Neural progenitor cell (in vitro differentiated cells): Measurements from ENCODE around the gene NKAIN4. TPM values are rescaled to one million over a fixed set of nuclear protein-coding genes. Genes with fewer than 3 reads are reported as not detected.

Experiments used
- DNase-seq: peaks from one replicate; pipeline ENCODE4 v3.0.0-alpha.2; 2016; ENCODE audit warnings: low spot score
- H2AFZ ChIP-seq: fragments of 200-600 bp; sonication (generic); replicated peaks from 2 replicates; pipeline ENCODE4 v1.6.1; 2016; ENCODE audit warnings: antibody characterized with exemption
- H3F3A ChIP-seq: fragments of 200-600 bp; sonication (generic); 2 replicates; pipeline ENCODE4 v1.6.1; 2016; ENCODE audit warnings: antibody characterized with exemption, low read depth
- H3K27ac ChIP-seq: fragments of 200-600 bp; sonication (generic); 2 replicates; pipeline ENCODE4 v1.5.1; 2016; ENCODE audit warnings: mild to moderate bottlenecking
- H3K27me3 ChIP-seq: fragments of 200-600 bp; sonication (generic); 2 replicates; pipeline ENCODE4 v1.6.1; 2016; ENCODE audit warnings: mild to moderate bottlenecking, moderate library complexity
- H3K36me3 ChIP-seq: fragments of 200-600 bp; sonication (generic); 2 replicates; pipeline ENCODE4 v1.5.1; 2016
- H3K4me1 ChIP-seq: fragments of 200-600 bp; sonication (generic); 2 replicates; pipeline ENCODE4 v1.6.1; 2016; ENCODE audit warnings: mixed run types
- H3K4me2 ChIP-seq: fragments of 200-600 bp; sonication (generic); 2 replicates; pipeline ENCODE4 v1.6.1; 2016
- H3K4me3 ChIP-seq: fragments of 200-600 bp; sonication (generic); 2 replicates; pipeline ENCODE4 v1.5.1; 2016
- H3K79me2 ChIP-seq: fragments of 200-600 bp; sonication (generic); 2 replicates; pipeline ENCODE4 v1.6.1; 2016; ENCODE audit warnings: low read depth
- H3K9ac ChIP-seq: fragments of 200-600 bp; sonication (generic); 2 replicates; pipeline ENCODE4 v1.6.1; 2016
- H3K9me3 ChIP-seq: fragments of 200-600 bp; sonication (generic); 2 replicates; pipeline ENCODE4 v1.5.1; 2016; ENCODE audit warnings: low read depth
- H4K20me1 ChIP-seq: fragments of 200-600 bp; sonication (generic); 2 replicates; pipeline ENCODE4 v1.6.1; 2016; ENCODE audit warnings: low read depth
- H3K27ac Mint-ChIP-seq: 3 replicates; pipeline ENCODE4 v1.8.0; 2021; ENCODE audit warnings: mixed read lengths
- H3K27me3 Mint-ChIP-seq: 2 replicates; pipeline ENCODE4 v1.8.0; 2022; ENCODE audit warnings: low read depth, mild to moderate bottlenecking, inconsistent platforms, moderate library complexity, mixed read lengths; ENCODE audit not compliant: insufficient read depth
- H3K36me3 Mint-ChIP-seq: 3 replicates; pipeline ENCODE4 v1.8.0; 2021; ENCODE audit warnings: mixed read lengths
- H3K4me1 Mint-ChIP-seq: 3 replicates; pipeline ENCODE4 v1.8.0; 2021; ENCODE audit warnings: mixed read lengths
- H3K4me3 Mint-ChIP-seq: 3 replicates; pipeline ENCODE4 v1.8.0; 2021; ENCODE audit warnings: mild to moderate bottlenecking, moderate library complexity, mixed read lengths
- H3K9me3 Mint-ChIP-seq: 3 replicates; pipeline ENCODE4 v1.8.0; 2020; ENCODE audit warnings: mixed read lengths
- CTCF ChIP-seq: fragments of 200-600 bp; sonication (generic); IDR thresholded peaks from 2 replicates; pipeline ENCODE4 v1.5.1; 2017; ENCODE audit warnings: antibody characterized with exemption, mild to moderate bottlenecking
- EZH2 ChIP-seq: fragments of 200-600 bp; sonication (generic); IDR thresholded peaks from 2 replicates; pipeline ENCODE4 v1.6.1; 2017; ENCODE audit warnings: antibody characterized with exemption, mild to moderate bottlenecking, moderate library complexity
- EZH2phosphoT487 ChIP-seq: fragments of 200-600 bp; sonication (generic); IDR thresholded peaks from 2 replicates; pipeline ENCODE4 v1.6.1; 2017; ENCODE audit warnings: antibody characterized with exemption
- total RNA-seq: library from RNA; depleted of rRNA; stranded (reverse); fragments of >200 nt; gene quantifications from 2 replicates; pipeline ENCODE4 v1.2.3, GENCODE V29; 2015; ENCODE audit warnings: low replicate concordance

Gene NKAIN4
- total RNA-seq, 1 donor from 2014 or later: 9.7 TPM

GRCh38 chr20:63273635-63274380, 19.5 kb upstream of the NKAIN4 start:
- no peak for TF ChIP-seq EZH2
- H3K36me3 ChIP-seq: no peaks in the 10 kb centered on the region
- peaks cover 36% of the 10 kb centered on the region for H4K20me1 ChIP-seq
- no peaks in the 10 kb centered on the region for H3K9me3 ChIP-seq
- H3K36me3 Mint-ChIP-seq: peaks cover 7% of the 10 kb centered on the region
- peak overlapping the region; percentile 94 for H3K9ac ChIP-seq
- peak; percentile 28 for DNase-seq
- H3K4me1 Mint-ChIP-seq: peaks cover 25% of the 10 kb centered on the region
- H3K4me3 Mint-ChIP-seq: peak overlapping the region; percentile 95
- H3K27ac ChIP-seq: no peak overlapping the region
- H3F3A ChIP-seq: no peaks in the 10 kb centered on the region
- peaks cover 13% of the 10 kb centered on the region for H3K4me1 ChIP-seq
- H3K27me3 Mint-ChIP-seq: peaks cover 3% of the 10 kb centered on the region
- H3K9me3 Mint-ChIP-seq: peaks cover 2% of the 10 kb centered on the region
- no peaks in the 10 kb centered on the region for H3K27me3 ChIP-seq
- peaks cover 42% of the 10 kb centered on the region for H3K79me2 ChIP-seq
- peak overlapping the region; percentile 94 for H3K4me3 ChIP-seq
- peak overlapping the region; percentile 74 for H3K27ac Mint-ChIP-seq
- H2AFZ ChIP-seq: no peak overlapping the region
- peak overlapping the region; percentile 99 for H3K4me2 ChIP-seq

- H3K36me3 ChIP-seq: no peaks in the 10 kb centered on the region
- H3K27me3 Mint-ChIP-seq: peaks cover 5% of the 10 kb centered on the region
- peak overlapping the region; percentile 74 for H2AFZ ChIP-seq
- peak overlapping the region; percentile 94 for H3K4me3 ChIP-seq
- peak overlapping the region; percentile 94 for H3K9ac ChIP-seq
- peak overlapping the region; percentile 95 for H3K4me3 Mint-ChIP-seq
- peaks cover 2% of the 10 kb centered on the region for H3K9me3 Mint-ChIP-seq
- H3K4me1 Mint-ChIP-seq: peaks cover 31% of the 10 kb centered on the region
- peak overlapping the region; percentile 74 for H3K27ac Mint-ChIP-seq
- peak overlapping the region; percentile 99 for H3K4me2 ChIP-seq
- TF ChIP-seq EZH2phosphoT487 (no peak), EZH2 (no peak), CTCF (no peak)
- H3K36me3 Mint-ChIP-seq: peaks cover 7% of the 10 kb centered on the region
- H4K20me1 ChIP-seq: peaks cover 36% of the 10 kb centered on the region
- H3K27ac ChIP-seq: no peak overlapping the region
- no peaks in the 10 kb centered on the region for H3F3A ChIP-seq
- H3K27me3 ChIP-seq: no peaks in the 10 kb centered on the region
- no peak for DNase-seq
- peaks cover 42% of the 10 kb centered on the region for H3K79me2 ChIP-seq
- H3K4me1 ChIP-seq: peaks cover 13% of the 10 kb centered on the region
- no peaks in the 10 kb centered on the region for H3K9me3 ChIP-seq
These were observed 18.9 kb upstream of the NKAIN4 start for GRCh38 chr20:63273059-63273579.

GRCh38 chr20:63272105-63273058, 18.1 kb upstream of the NKAIN4 start, which contains the start of gene ARFGAP1:
TSS of gene ARFGAP1 (plus strand) at chr20:63272813. CDS start at chr20:63275581, 2,768 bp downstream.
- peaks cover 10% of the 10 kb centered on the region for H3K27me3 Mint-ChIP-seq
- TF ChIP-seq CTCF: no peak
- TF ChIP-seq EZH2: no peak
- TF ChIP-seq EZH2phosphoT487: no peak
- no peaks in the 10 kb centered on the region for H3K9me3 ChIP-seq
- peak within 1 kb of the TSS; percentile 94 for H3K4me3 ChIP-seq
- H3K9me3 Mint-ChIP-seq: peaks cover 2% of the 10 kb centered on the region
- peak within 1 kb of the TSS; percentile 94 for H3K9ac ChIP-seq
- peak within 1 kb of the TSS; percentile 74 for H2AFZ ChIP-seq
- H3K4me1 ChIP-seq: peaks cover 13% of the 10 kb centered on the region
- DNase-seq: peak; percentile 97
- H3K27me3 ChIP-seq: no peaks in the 10 kb centered on the region
- H3F3A ChIP-seq: no peaks in the 10 kb centered on the region
- H3K27ac Mint-ChIP-seq: peak within 1 kb of the TSS; percentile 74
- H3K27ac ChIP-seq: no peak within 1 kb of the TSS
- H3K79me2 ChIP-seq: peaks cover 42% of the 10 kb centered on the region
- H3K4me1 Mint-ChIP-seq: peaks cover 37% of the 10 kb centered on the region
- no peaks in the 10 kb centered on the region for H3K36me3 ChIP-seq
- H4K20me1 ChIP-seq: peaks cover 36% of the 10 kb centered on the region
- peak within 1 kb of the TSS; percentile 95 for H3K4me3 Mint-ChIP-seq
- peak within 1 kb of the TSS; percentile 99 for H3K4me2 ChIP-seq
- peaks cover 7% of the 10 kb centered on the region for H3K36me3 Mint-ChIP-seq
